Activated T-cell treated with anti-CD3 and anti-CD28 coated beads, Interleukin-2, amount 50 U/mL, for 72 hours (primary cell): ENCODE measurements around the gene SPINK14. TPM values are rescaled to one million over a fixed set of nuclear protein-coding genes. Genes with fewer than 3 reads are reported as not detected.

ENCODE experiments used
- ATAC-seq, 2 donors: fragments of 150-1000 bp; cut with Tn5 transposase; replicated peaks in 1 of 2; 2 replicates each; pipeline ENCODE4 v1.10.0; 2021; ENCODE audit warnings: moderate library complexity in 2 of 2, mild to moderate bottlenecking in 1 of 2
- DNase-seq, 2 donors: peaks; one replicate each; pipeline ENCODE4 v3.0.0; 2021 to 2022; ENCODE audit warnings: mixed read lengths in 1 of 2
- H3K27ac Mint-ChIP-seq: one replicate; pipeline ENCODE4 v1.8.0; 2022; ENCODE audit warnings: mild to moderate bottlenecking, moderate library complexity, mixed read lengths
- H3K27me3 Mint-ChIP-seq: one replicate; pipeline ENCODE4 v1.8.0; 2022; ENCODE audit warnings: low read depth, mixed read lengths
- H3K36me3 Mint-ChIP-seq, 2 donors: one replicate each; pipeline ENCODE4 v1.8.0; 2022; ENCODE audit warnings: mixed read lengths in 2 of 2, mild to moderate bottlenecking in 1 of 2; ENCODE audit not compliant: insufficient read depth in 2 of 2
- H3K4me1 Mint-ChIP-seq: one replicate; pipeline ENCODE4 v1.8.0; 2022; ENCODE audit warnings: low read depth, mixed read lengths
- H3K4me3 Mint-ChIP-seq, 2 donors: one replicate each; pipeline ENCODE4 v1.8.0; 2022; ENCODE audit warnings: mild to moderate bottlenecking in 2 of 2, mixed read lengths in 2 of 2, moderate library complexity in 2 of 2
- H3K9me3 Mint-ChIP-seq, 2 donors: one replicate each; pipeline ENCODE4 v1.8.0; 2022; ENCODE audit warnings: mixed read lengths in 2 of 2
- total RNA-seq, 2 donors: library from RNA; stranded (reverse); gene quantifications; one replicate each; pipeline ENCODE4 v1.2.3, GENCODE V29; 2022

SPINK14 gene, protein sequence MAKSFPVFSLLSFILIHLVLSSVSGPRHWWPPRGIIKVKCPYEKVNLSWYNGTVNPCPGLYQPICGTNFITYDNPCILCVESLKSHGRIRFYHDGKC
- total RNA-seq: not detected

GRCh38 chr5:148168246-148168645, at the start of gene SPINK14:
TSS of gene SPINK14 (plus strand) at chr5:148168546. CDS start at chr5:148169733, 1,187 bp downstream.
- ATAC-seq (no peak), DNase-seq (no peak)
- Mint-ChIP-seq H3K27ac (no peak within 1 kb of the TSS), H3K4me1 (no peaks in the 10 kb centered on the region), H3K27me3 (peaks cover 6% of the 10 kb centered on the region), H3K4me3 (no peak within 1 kb of the TSS), H3K36me3 (no peaks in the 10 kb centered on the region), H3K9me3 (no peaks in the 10 kb centered on the region)

DNA sequence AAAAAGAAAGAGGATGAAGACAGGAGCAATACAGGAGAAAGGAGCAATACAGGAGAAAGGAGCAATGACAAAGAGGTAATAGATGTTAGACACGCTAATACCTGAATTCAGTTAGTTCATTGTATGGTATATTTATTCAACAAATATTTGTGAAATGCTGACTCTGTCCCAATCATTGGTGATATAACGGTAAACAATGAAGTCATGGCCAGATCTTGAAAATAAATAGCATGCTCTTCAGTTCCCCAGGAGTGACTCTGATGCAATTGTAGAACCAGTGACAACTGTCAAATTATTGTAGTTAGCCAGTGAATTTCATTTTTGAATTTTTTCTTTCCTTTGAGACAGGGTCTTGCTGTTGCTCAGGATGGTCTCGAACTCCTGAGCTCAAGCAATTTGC, 48.0 kb upstream of the SPINK14 start:
- Mint-ChIP-seq H3K9me3 (no peaks in the 10 kb centered on the region), H3K27me3 (no peaks in the 10 kb centered on the region), H3K27ac (no peak overlapping the region), H3K4me3 (no peak overlapping the region), H3K4me1 (no peaks in the 10 kb centered on the region), H3K36me3 (no peaks in the 10 kb centered on the region)
- no peak for DNase-seq
- ATAC-seq: no peak

DNA sequence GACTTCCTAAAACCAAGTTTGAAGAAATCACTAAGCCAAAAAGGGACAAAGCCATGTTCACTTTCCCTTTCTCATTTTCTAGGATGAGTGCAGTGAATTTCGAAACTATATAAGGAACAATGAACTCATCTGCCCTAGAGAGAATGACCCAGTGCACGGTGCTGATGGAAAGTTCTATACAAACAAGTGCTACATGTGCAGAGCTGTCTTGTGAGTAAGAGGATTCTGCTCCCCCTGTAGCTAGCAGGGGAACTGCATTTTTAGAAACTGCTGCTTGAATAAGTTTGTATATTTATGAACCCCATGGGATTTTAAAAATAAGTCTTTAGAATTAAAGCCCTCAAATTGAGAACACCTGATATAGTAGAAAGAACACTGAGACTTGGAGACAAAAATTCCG, 42.7 kb upstream of the SPINK14 start:
- Mint-ChIP-seq H3K4me1 (no peaks in the 10 kb centered on the region), H3K27ac (no peak overlapping the region), H3K36me3 (no peaks in the 10 kb centered on the region), H3K27me3 (no peaks in the 10 kb centered on the region), H3K4me3 (no peak overlapping the region), H3K9me3 (peaks cover 0 to 2% of the 10 kb centered on the region in 2 donors)
- DNase-seq: no peak
- ATAC-seq: no peak

DNA sequence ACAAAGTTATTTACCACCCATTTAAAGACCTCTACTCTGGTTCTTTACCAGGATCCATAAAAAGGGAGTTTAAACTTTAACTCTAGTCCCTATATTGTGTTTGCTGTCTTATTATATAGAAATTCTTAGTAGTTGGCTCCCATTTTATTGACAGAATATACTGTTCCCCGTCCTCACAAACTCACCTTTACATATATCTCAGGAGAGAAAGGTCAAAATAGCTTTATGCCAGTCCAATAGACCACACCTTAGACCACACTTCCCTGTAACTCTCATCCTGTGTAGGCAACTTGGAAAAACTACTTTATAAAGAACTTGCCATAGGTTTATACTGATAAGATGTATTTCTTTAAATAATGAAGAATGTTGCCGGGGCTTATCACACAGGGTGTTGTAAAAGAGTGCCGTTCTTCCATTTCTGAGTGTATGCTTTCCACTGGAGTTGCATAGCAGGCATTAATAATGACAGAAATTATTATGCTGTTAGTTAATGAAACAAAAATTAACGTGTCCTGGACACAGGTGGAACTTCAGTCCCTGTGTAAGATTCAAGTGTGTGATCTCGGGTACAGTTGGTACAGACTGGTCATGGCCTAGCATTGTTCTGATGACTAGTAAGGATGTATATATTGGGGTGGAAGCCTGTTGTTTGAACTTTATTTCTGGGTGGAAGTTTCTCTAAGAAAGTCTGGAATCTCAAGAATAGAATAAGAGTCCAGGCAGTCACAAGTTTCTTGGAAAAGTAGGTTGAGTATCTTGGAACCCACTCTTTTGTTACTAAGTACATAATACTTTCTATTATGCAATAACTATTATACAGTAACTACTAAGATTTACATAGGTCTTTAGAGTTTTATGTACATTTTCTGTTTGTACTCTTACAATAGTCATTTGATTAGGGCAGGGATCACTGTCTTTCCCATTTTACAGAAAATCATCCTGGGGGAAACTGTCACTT, 33.0 kb upstream of the SPINK14 start:
- no peak overlapping the region for H3K4me3 Mint-ChIP-seq
- DNase-seq (no peak), ATAC-seq (no peak)
- no peak overlapping the region for H3K27ac Mint-ChIP-seq
- no peaks in the 10 kb centered on the region for H3K36me3 Mint-ChIP-seq
- no peaks in the 10 kb centered on the region for H3K9me3 Mint-ChIP-seq
- no peaks in the 10 kb centered on the region for H3K4me1 Mint-ChIP-seq
- peaks cover 7% of the 10 kb centered on the region for H3K27me3 Mint-ChIP-seq

DNA sequence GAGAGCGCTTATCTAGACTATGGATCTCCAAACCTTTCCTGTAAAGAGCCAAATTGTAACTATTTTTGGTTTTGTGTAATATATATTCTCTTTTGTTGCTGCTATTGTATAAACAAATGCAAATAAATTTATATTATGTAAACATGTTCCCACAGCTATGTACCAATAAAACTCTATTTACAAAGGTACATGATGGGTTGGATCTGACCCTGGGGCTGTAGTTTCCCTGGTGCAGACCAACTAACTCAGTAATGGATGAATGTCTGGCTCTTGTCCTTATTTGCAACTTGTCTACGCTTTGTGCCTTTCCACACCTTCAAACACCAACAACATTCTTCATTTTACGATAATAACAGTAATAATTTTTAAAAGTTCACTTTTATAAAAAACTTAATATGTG, 27.5 kb upstream of the SPINK14 start:
- no peaks in the 10 kb centered on the region for H3K36me3 Mint-ChIP-seq
- no peak overlapping the region for H3K4me3 Mint-ChIP-seq
- H3K27me3 Mint-ChIP-seq: peaks cover 7% of the 10 kb centered on the region
- ATAC-seq (no peak), DNase-seq (no peak)
- H3K4me1 Mint-ChIP-seq: no peaks in the 10 kb centered on the region
- no peaks in the 10 kb centered on the region for H3K9me3 Mint-ChIP-seq
- H3K27ac Mint-ChIP-seq: no peak overlapping the region

- H3K4me1 Mint-ChIP-seq: no peaks in the 10 kb centered on the region
- DNase-seq: no peak
- no peak overlapping the region for H3K4me3 Mint-ChIP-seq
- no peak overlapping the region for H3K27ac Mint-ChIP-seq
- no peaks in the 10 kb centered on the region for H3K36me3 Mint-ChIP-seq
- H3K9me3 Mint-ChIP-seq: no peaks in the 10 kb centered on the region
- no peak for ATAC-seq
- peaks cover 13% of the 10 kb centered on the region for H3K27me3 Mint-ChIP-seq
Observed at GRCh38 chr5:148141645-148142044, 26.7 kb upstream of the SPINK14 start.

DNA sequence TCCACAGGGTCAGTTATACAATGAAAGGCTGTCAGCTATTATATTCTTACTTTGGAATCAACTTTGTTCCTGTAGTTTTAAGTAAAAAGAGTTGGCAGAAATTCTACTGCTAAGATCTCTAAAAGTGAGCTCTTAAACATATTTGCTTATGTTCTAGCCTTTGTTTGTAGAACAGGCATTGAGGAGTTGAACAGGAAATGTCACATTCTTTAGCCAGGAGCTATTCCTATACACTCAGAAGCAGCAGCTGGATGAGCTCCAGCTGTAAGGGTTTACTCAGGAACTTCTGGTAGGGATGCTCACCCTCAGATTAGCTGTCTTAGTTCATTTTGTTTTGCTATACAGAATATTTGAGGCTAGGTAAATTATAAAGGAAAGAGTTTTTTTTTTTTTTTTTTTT, 22.4 kb upstream of the SPINK14 start:
- Mint-ChIP-seq H3K36me3 (no peaks in the 10 kb centered on the region), H3K27me3 (peaks cover 6% of the 10 kb centered on the region), H3K9me3 (no peaks in the 10 kb centered on the region), H3K4me1 (no peaks in the 10 kb centered on the region), H3K4me3 (no peak overlapping the region), H3K27ac (no peak overlapping the region)
- DNase-seq (no peak), ATAC-seq (no peak)

DNA sequence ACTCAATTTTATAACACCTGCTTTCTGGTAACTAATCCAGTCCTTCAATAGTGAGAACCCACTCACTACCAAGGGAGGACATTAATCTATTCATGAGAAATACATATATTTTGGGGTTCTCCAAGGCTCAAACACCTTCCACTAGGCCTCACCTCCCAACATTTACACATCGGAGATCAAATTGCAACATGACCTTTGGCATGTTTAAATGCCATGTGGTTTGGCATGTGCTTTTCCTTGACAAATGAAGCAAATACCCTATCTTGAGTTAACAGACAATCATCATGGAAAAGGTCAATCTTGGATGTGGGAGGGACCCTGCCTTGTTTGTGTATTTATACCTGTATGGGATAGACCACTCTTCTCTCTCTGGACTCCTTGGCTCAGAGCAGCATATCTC, 21.9 kb upstream of the SPINK14 start:
- Mint-ChIP-seq H3K4me3 (no peak overlapping the region), H3K36me3 (no peaks in the 10 kb centered on the region), H3K27ac (no peak overlapping the region), H3K27me3 (peaks cover 6% of the 10 kb centered on the region), H3K4me1 (no peaks in the 10 kb centered on the region), H3K9me3 (no peaks in the 10 kb centered on the region)
- ATAC-seq (no peak), DNase-seq (no peak)

GRCh38 chr5:148147415-148147814, 20.9 kb upstream of the SPINK14 start:
- ATAC-seq: no peak
- Mint-ChIP-seq H3K4me3 (no peak overlapping the region), H3K27ac (no peak overlapping the region)

GRCh38 chr5:148151872-148152271, 16.5 kb upstream of the SPINK14 start:
- H3K4me1 Mint-ChIP-seq: no peaks in the 10 kb centered on the region
- no peak for DNase-seq
- peaks cover 3 to 8% of the 10 kb centered on the region in 2 donors for H3K9me3 Mint-ChIP-seq
- H3K4me3 Mint-ChIP-seq: no peak overlapping the region
- ATAC-seq: no peak
- peaks cover 0 to 3% of the 10 kb centered on the region in 2 donors for H3K36me3 Mint-ChIP-seq
- no peak overlapping the region for H3K27ac Mint-ChIP-seq
- no peaks in the 10 kb centered on the region for H3K27me3 Mint-ChIP-seq

More at GRCh38 chr5:148147415-148147814, 20.9 kb upstream of the SPINK14 start:
- Mint-ChIP-seq H3K27me3 (peaks cover 6% of the 10 kb centered on the region), H3K4me1 (no peaks in the 10 kb centered on the region), H3K9me3 (no peaks in the 10 kb centered on the region), H3K36me3 (no peaks in the 10 kb centered on the region)
- no peak for DNase-seq

DNA sequence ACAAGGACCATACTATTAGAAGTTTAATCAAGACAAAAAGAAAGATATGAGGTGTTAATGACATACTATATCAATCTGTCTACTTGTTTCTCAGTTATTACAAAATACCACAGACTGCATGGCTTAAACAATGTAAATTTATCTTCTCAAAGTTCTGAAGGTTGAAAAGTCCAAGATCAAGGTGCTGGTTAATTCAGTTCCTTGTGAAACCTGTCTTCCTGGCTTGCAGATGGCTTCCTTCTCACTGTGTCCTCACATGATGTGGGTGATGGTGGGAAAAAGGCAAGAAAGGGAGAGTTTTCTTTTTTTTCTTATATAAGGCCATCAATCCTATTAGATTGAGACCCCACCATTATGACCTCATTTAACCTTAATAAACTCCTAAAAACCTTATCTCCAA, 15.6 kb upstream of the SPINK14 start:
- no peak for DNase-seq
- Mint-ChIP-seq H3K9me3 (peaks cover 3 to 8% of the 10 kb centered on the region in 2 donors), H3K27me3 (no peaks in the 10 kb centered on the region), H3K4me3 (no peak overlapping the region), H3K4me1 (no peaks in the 10 kb centered on the region), H3K36me3 (peaks cover 0 to 3% of the 10 kb centered on the region in 2 donors), H3K27ac (no peak overlapping the region)
- no peak for ATAC-seq

DNA sequence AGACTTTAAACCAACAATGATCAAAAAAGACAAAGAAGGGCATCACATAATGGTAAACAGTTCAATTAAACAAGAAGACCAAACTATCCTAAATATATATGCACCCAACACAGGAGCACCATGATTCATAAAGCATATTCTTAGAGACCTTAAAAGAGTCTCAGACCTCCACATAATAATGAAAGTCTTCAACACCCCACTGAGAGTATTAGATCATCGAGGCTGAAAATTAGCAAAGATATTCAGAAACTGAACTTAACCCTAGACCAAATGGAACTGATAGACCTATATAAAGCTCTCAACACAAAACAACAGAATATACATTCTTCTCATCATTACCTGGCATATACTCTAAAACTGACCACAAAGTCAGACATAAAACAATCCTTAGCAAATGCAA, 11.7 kb upstream of the SPINK14 start:
- peaks cover 0 to 3% of the 10 kb centered on the region in 2 donors for H3K36me3 Mint-ChIP-seq
- H3K4me1 Mint-ChIP-seq: no peaks in the 10 kb centered on the region
- H3K9me3 Mint-ChIP-seq: peaks cover 3 to 8% of the 10 kb centered on the region in 2 donors
- DNase-seq (no peak), ATAC-seq (no peak)
- no peaks in the 10 kb centered on the region for H3K27me3 Mint-ChIP-seq
- no peak overlapping the region for H3K27ac Mint-ChIP-seq
- H3K4me3 Mint-ChIP-seq: no peak overlapping the region

DNA sequence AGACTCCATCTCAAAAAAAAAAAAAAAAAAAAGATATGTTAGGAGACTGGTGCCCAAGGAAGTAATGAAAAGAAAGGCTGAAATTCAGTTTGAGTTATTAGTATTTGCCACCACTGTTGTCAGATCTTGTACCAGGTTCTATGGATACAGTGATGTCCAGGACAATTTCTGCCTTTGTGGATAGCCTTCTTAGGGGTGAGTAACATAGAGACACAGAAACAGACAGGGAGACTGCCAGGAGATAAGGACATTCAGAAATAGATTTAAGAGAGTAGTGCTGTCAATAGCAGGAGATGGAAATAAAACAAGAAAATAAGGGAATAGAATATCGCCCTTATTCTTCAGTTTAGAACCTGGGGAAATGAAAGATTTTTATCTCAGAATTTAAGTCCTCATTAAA, 6.3 kb upstream of the SPINK14 start:
- no peaks in the 10 kb centered on the region for H3K4me1 Mint-ChIP-seq
- no peaks in the 10 kb centered on the region for H3K9me3 Mint-ChIP-seq
- no peak overlapping the region for H3K27ac Mint-ChIP-seq
- H3K27me3 Mint-ChIP-seq: peaks cover 6% of the 10 kb centered on the region
- no peak overlapping the region for H3K4me3 Mint-ChIP-seq
- no peak for DNase-seq
- ATAC-seq: no peak
- no peaks in the 10 kb centered on the region for H3K36me3 Mint-ChIP-seq
